IMR-90 (cell line): ENCODE measurements around the gene TTC24. TPM values are rescaled to one million over a fixed set of nuclear protein-coding genes. Genes with fewer than 3 reads are reported as not detected.

Experiments
- ATAC-seq: fragments of 200-7000 bp; cut with Tn5 transposase; 2 replicates; pipeline ENCODE4 v1.9.1; 2020; ENCODE audit warnings: low read depth, mild to moderate bottlenecking, moderate library complexity
- BruUV-seq: library from RNA; stranded (reverse); fragments of 400-500 nt; replicated peaks from 2 replicates; lab custom pipeline; 2021; lab: Mats Ljungman, UMichigan
- CTCF ChIA-PET: fragments of 300-600 bp; formaldehyde crosslinking; extraction: SDS; loops from one replicate; lab custom pipeline; 2021; ENCODE audit warnings: antibody characterized with exemption; lab: Yijun Ruan, JAX
- POLR2A ChIA-PET: fragments of 300-600 bp; sonication (Branson Sonifier 250); formaldehyde crosslinking; loops from one replicate; lab custom pipeline; 2022; ENCODE audit warnings: antibody characterized with exemption; ENCODE audit not compliant: unreplicated experiment; lab: Charles Lee
- DNase-seq: peaks from one replicate; pipeline ENCODE4 v3.0.0; 2013
- H2AFZ ChIP-seq: replicated peaks from 2 replicates; pipeline ENCODE3; 2013; ENCODE audit warnings: low read length, mild to moderate bottlenecking; ENCODE audit not compliant: poor library complexity
- H2AK5ac ChIP-seq: 2 replicates; pipeline ENCODE4 v1.6.1; 2013; ENCODE audit warnings: low read depth, low read length, inconsistent platforms
- H2AK9ac ChIP-seq: replicated peaks from 2 replicates; pipeline ENCODE3; 2013; ENCODE audit warnings: mild to moderate bottlenecking, low read depth, low read length, moderate library complexity; ENCODE audit not compliant: poor library complexity
- H2BK120ac ChIP-seq: 2 replicates; pipeline ENCODE4 v1.6.1; 2013; ENCODE audit warnings: low read depth, low read length, inconsistent platforms
- H2BK15ac ChIP-seq: 3 replicates; pipeline ENCODE4 v1.6.1; 2013; ENCODE audit warnings: low read depth, low read length, inconsistent platforms
- H2BK20ac ChIP-seq: 2 replicates; pipeline ENCODE4 v1.6.1; 2013; ENCODE audit warnings: low read depth, mild to moderate bottlenecking, inconsistent platforms, low read length, moderate library complexity
- H2BK5ac ChIP-seq: 2 replicates; pipeline ENCODE4 v1.6.1; 2013; ENCODE audit warnings: mild to moderate bottlenecking, low read depth, low read length, inconsistent platforms; ENCODE audit not compliant: poor library complexity, severe bottlenecking
- H3K14ac ChIP-seq: replicated peaks from 2 replicates; pipeline ENCODE4 v1.6.1; 2013; ENCODE audit warnings: low read depth, low read length, inconsistent platforms
- H3K18ac ChIP-seq: 2 replicates; pipeline ENCODE4 v1.6.1; 2013; ENCODE audit warnings: low read depth, low read length, control low read depth
- H3K23ac ChIP-seq: 2 replicates; pipeline ENCODE4 v1.6.1; 2013; ENCODE audit warnings: low read depth, low read length, inconsistent platforms
- H3K27ac ChIP-seq: 2 replicates; pipeline ENCODE4 v1.5.1; 2013; ENCODE audit warnings: mild to moderate bottlenecking, control low read depth, low read length; ENCODE audit not compliant: insufficient read depth
- H3K27me3 ChIP-seq: 2 replicates; pipeline ENCODE4 v1.6.1; 2013; ENCODE audit warnings: low read length; ENCODE audit not compliant: control insufficient read depth, insufficient read depth
- H3K36me3 ChIP-seq: 2 replicates; pipeline ENCODE4 v1.6.1; 2013; ENCODE audit warnings: low read length, mixed read lengths; ENCODE audit not compliant: control insufficient read depth, insufficient read depth
- H3K4ac ChIP-seq: 2 replicates; pipeline ENCODE4 v1.6.1; 2013; ENCODE audit warnings: low read depth, low read length, inconsistent platforms
- H3K4me1 ChIP-seq: 2 replicates; pipeline ENCODE4 v1.6.1; 2013; ENCODE audit warnings: low read length, mixed read lengths; ENCODE audit not compliant: control insufficient read depth, insufficient read depth
- H3K4me2 ChIP-seq: 2 replicates; pipeline ENCODE4 v1.6.1; 2013; ENCODE audit warnings: low read depth, mild to moderate bottlenecking, control low read depth, low read length, moderate library complexity
- H3K4me3 ChIP-seq: 2 replicates; pipeline ENCODE4 v1.5.1; 2013; ENCODE audit warnings: low read depth, mild to moderate bottlenecking, control low read depth, low read length, moderate library complexity; ENCODE audit not compliant: insufficient read depth
- H3K56ac ChIP-seq: 2 replicates; pipeline ENCODE4 v1.6.1; 2013; ENCODE audit warnings: low read length, inconsistent platforms; ENCODE audit not compliant: insufficient read depth; ENCODE audit errors: extremely low read depth
- H3K79me1 ChIP-seq, 2 experiments: 2 replicates each; pipeline ENCODE4 v1.6.1; 2013; ENCODE audit warnings: low read length in 2 of 2, inconsistent platforms in 1 of 2, low read depth in 1 of 2
- H3K9ac ChIP-seq: 2 replicates; pipeline ENCODE4 v1.6.1; 2013; ENCODE audit warnings: low read depth, low read length, control low read depth
- H3K9me1 ChIP-seq: 2 replicates; pipeline ENCODE4 v1.6.1; 2013; ENCODE audit warnings: low read length, inconsistent platforms; ENCODE audit not compliant: insufficient read depth
- H3K9me3 ChIP-seq: 2 replicates; pipeline ENCODE4 v1.6.1; 2013; ENCODE audit warnings: low read length; ENCODE audit not compliant: control insufficient read depth, insufficient read depth
- H4K20me1 ChIP-seq: 2 replicates; pipeline ENCODE4 v1.6.1; 2013; ENCODE audit warnings: low read length, inconsistent platforms; ENCODE audit not compliant: insufficient read depth
- H4K5ac ChIP-seq: 2 replicates; pipeline ENCODE4 v1.6.1; 2013; ENCODE audit warnings: mild to moderate bottlenecking, low read depth, low read length, control low read depth
- H4K8ac ChIP-seq, 2 experiments: 2 replicates each; pipeline ENCODE4 v1.6.1; 2013; ENCODE audit warnings: low read depth in 2 of 2, low read length in 2 of 2, control low read depth in 1 of 2, inconsistent platforms in 1 of 2
- H4K91ac ChIP-seq: 2 replicates; pipeline ENCODE4 v1.6.1; 2013; ENCODE audit warnings: low read depth, low read length, inconsistent platforms; ENCODE audit not compliant: insufficient read depth
- BHLHE40 ChIP-seq: fragments of 150-350 bp; IDR thresholded peaks from 2 replicates; pipeline ENCODE4 v1.6.1; 2016; ENCODE audit warnings: mild to moderate bottlenecking, low read depth, low read length
- CHD1 ChIP-seq: IDR thresholded peaks from 2 replicates; pipeline ENCODE4 v1.6.1; 2012; ENCODE audit warnings: low read depth, low read length, improper control_type of control experiment
- FOS ChIP-seq: fragments of 150-350 bp; IDR thresholded peaks from 2 replicates; pipeline ENCODE4 v1.6.1; 2016; ENCODE audit warnings: low read depth, low read length
- MAFK ChIP-seq: IDR thresholded peaks from 2 replicates; pipeline ENCODE4 v1.6.1; 2012; ENCODE audit warnings: low read depth, low read length, improper control_type of control experiment
- MAZ ChIP-seq: IDR thresholded peaks from 2 replicates; pipeline ENCODE4 v1.6.1; 2012; ENCODE audit warnings: low read depth, mild to moderate bottlenecking, low read length, improper control_type of control experiment, moderate library complexity, borderline replicate concordance
- MXI1 ChIP-seq: IDR thresholded peaks from 2 replicates; pipeline ENCODE4 v1.6.1; 2012; ENCODE audit warnings: low read depth, mild to moderate bottlenecking, low read length, moderate library complexity, borderline replicate concordance
- NFE2L2 ChIP-seq: fragments of 150-350 bp; IDR thresholded peaks from 2 replicates; pipeline ENCODE4 v1.6.1; 2016; ENCODE audit warnings: low read depth, mild to moderate bottlenecking, low read length
- POLR2A ChIP-seq: IDR thresholded peaks from 2 replicates; pipeline ENCODE4 v1.6.1; 2012; ENCODE audit warnings: mild to moderate bottlenecking, low read depth, low read length
- RCOR1 ChIP-seq: IDR thresholded peaks from 2 replicates; pipeline ENCODE4 v1.6.1; 2012; ENCODE audit warnings: mild to moderate bottlenecking, low read length, improper control_type of control experiment; ENCODE audit not compliant: insufficient replicate concordance
- RFX5 ChIP-seq: IDR thresholded peaks from 2 replicates; pipeline ENCODE4 v1.8.0; 2012; ENCODE audit warnings: low read depth, mild to moderate bottlenecking, low read length, moderate library complexity
- WGBS, 2 experiments: methylation state at CpG; one replicate each; pipeline versions ENCODE4 v1.1.5 to v1.1.7; 2013; ENCODE audit warnings: missing lambda C conversion rate in 2 of 2; ENCODE audit not compliant: insufficient read length in 1 of 2; ENCODE audit errors: extremely low coverage in 2 of 2; 5-methylcytosine and 5-hydroxymethylcytosine counted together
- dilution Hi-C: fragments of 300-500 bp; cut with HindIII; formaldehyde crosslinking; loops from one replicate; pipeline ENCODE4 v1.14.3; 2018; ENCODE audit warnings: low sequenced_read_pairs; ENCODE audit not compliant: unreplicated experiment
- in situ Hi-C: fragments of 300-500 bp; cut with MboI; formaldehyde crosslinking; loops from 3 replicates; pipeline ENCODE4 v1.14.3; 2019; ENCODE audit warnings: low sequenced_read_pairs, inconsistent platforms, mixed read lengths
- intact Hi-C: fragments of 100-400 bp; cut with micrococcal nuclease; formaldehyde crosslinking; loops from 2 replicates; pipeline ENCODE4 v1.10.0; 2022
- polyA plus RNA-seq, 3 experiments: library from polyadenylated mRNA; depleted of rRNA; stranded (reverse); fragments of >200 nt; gene quantifications; 2 replicates each; pipeline ENCODE4 v1.2.3, GENCODE V29; 2012; ENCODE audit warnings: low replicate concordance in 1 of 3
- total RNA-seq: library from RNA; depleted of rRNA; stranded (reverse); fragments of >200 nt; gene quantifications from 2 replicates; pipeline ENCODE4 v1.2.3, GENCODE V29; 2012
- TF ChIP-seq, protein P1 (sequence below): fragments of 150-350 bp; IDR thresholded peaks from 2 replicates; pipeline ENCODE4 v1.6.1; 2017; ENCODE audit warnings: mild to moderate bottlenecking, antibody characterized with exemption, low read length, low read depth

TTC24 gene
- total and polyA plus RNA-seq, 2 of the 4 experiments (the other 2 are of a cell fraction), result not detected

DNA sequence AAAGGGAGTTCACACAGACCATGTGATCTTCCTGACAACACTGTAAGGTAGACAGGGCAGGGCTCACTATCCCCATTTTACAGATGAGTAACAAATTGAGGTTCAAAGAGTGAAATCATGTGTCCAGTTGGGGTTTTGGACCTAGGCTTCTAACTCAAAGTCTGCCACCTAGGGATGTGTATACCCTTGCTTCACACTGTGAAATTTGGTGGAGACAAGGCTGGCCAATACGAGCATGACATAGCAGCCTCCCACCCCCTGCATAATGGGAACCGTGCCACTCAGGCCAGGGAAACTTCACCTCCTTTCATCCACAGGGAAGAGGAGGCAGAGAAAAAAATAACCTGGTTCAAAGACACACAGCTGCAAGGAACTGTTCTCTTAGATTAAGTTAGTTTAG, 14.0 kb upstream of the TTC24 start:
- in situ Hi-C loops, result no loop called here
- POLR2A ChIA-PET, result no interaction called here

More for the DNA sequence above, 14.0 kb upstream of the TTC24 start:
- no peak overlapping the region for H3K56ac ChIP-seq
- H2BK120ac ChIP-seq, result no peak overlapping the region
- no peak overlapping the region for H3K18ac ChIP-seq
- H4K91ac ChIP-seq, result no peak overlapping the region
- no peak overlapping the region for H4K5ac ChIP-seq
- H2AFZ ChIP-seq, result no peak overlapping the region
- peaks cover 23% of the 10 kb centered on the region for H3K36me3 ChIP-seq
- H3K4me1 ChIP-seq, result peaks cover 2% of the 10 kb centered on the region; the same call in 1 of the 2 replicates
- H2AK5ac ChIP-seq, result no peak overlapping the region
- no peak for ATAC-seq
- no peaks in the 10 kb centered on the region for H3K9me3 ChIP-seq
- no peaks in the 10 kb centered on the region for H4K20me1 ChIP-seq
- TF ChIP-seq MXI1, result no peak
- TF ChIP-seq CHD1, result no peak
- TF ChIP-seq MAZ, result no peak
- TF ChIP-seq, protein P1, sequence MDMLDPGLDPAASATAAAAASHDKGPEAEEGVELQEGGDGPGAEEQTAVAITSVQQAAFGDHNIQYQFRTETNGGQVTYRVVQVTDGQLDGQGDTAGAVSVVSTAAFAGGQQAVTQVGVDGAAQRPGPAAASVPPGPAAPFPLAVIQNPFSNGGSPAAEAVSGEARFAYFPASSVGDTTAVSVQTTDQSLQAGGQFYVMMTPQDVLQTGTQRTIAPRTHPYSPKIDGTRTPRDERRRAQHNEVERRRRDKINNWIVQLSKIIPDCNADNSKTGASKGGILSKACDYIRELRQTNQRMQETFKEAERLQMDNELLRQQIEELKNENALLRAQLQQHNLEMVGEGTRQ, result no peak
- no peak for TF ChIP-seq RFX5
- TF ChIP-seq POLR2A, result no peak
- TF ChIP-seq BHLHE40, result no peak
- TF ChIP-seq RCOR1, result no peak
- TF ChIP-seq MAFK, result no peak
- no peak for TF ChIP-seq NFE2L2
- TF ChIP-seq FOS, result no peak
- no peak overlapping the region for H3K27ac ChIP-seq
- H2BK5ac ChIP-seq, result no peak overlapping the region
- DNase-seq, result no peak
- intact Hi-C loops, result no loop called here
- peaks cover 10 to 24% of the 10 kb centered on the region in 2 experiments for H3K79me1 ChIP-seq
- dilution Hi-C loops, result no loop called here
- H3K4ac ChIP-seq, result no peak overlapping the region
- no CpG with 5 or more reads among the region's 2 CpGs for WGBS, 2 experiments
- H2AK9ac ChIP-seq, result no peak overlapping the region
- no peak overlapping the region for H3K14ac ChIP-seq
- no peak overlapping the region for H2BK20ac ChIP-seq
- H3K9ac ChIP-seq, result no peak overlapping the region
- no peak overlapping the region for H4K8ac ChIP-seq
- no peak overlapping the region for H3K4me3 ChIP-seq
- no peaks in the 10 kb centered on the region for H3K27me3 ChIP-seq
- no TSS peak for BruUV-seq
- H3K9me1 ChIP-seq, result peaks cover 18% of the 10 kb centered on the region
- no peak overlapping the region for H3K4me2 ChIP-seq
- CTCF ChIA-PET, result no interaction called here
- no peak overlapping the region for H2BK15ac ChIP-seq
- H3K23ac ChIP-seq, result no peak overlapping the region
